GM23338 (cell line): ENCODE data around the gene INPP4A. TPM values are rescaled to one million over a fixed set of nuclear protein-coding genes. Genes with fewer than 3 reads are reported as not detected.

Source experiments
- ATAC-seq: fragments of 200-7000 bp; cut with Tn5 transposase; 3 replicates; pipeline ENCODE4 v1.9.1; 2020
- DNase-seq: peaks from one replicate; pipeline ENCODE4 v3.0.0-alpha.2; 2015; ENCODE audit warnings: low spot score
- H2AFZ ChIP-seq: fragments of 200-600 bp; sonication (generic); 2 replicates; pipeline ENCODE4 v1.8.0; 2016; ENCODE audit warnings: antibody characterized with exemption, mild to moderate bottlenecking, moderate library complexity
- H3F3A ChIP-seq: fragments of 200-600 bp; sonication (generic); replicated peaks from 2 replicates; pipeline ENCODE4 v1.8.0; 2017; ENCODE audit warnings: antibody characterized with exemption, mixed run types, low read depth
- H3K27ac ChIP-seq: fragments of 200-600 bp; sonication (generic); 2 replicates; pipeline ENCODE4 v1.6.1; 2016; ENCODE audit warnings: low read depth
- H3K27me3 ChIP-seq: fragments of 200-600 bp; sonication (generic); 2 replicates; pipeline ENCODE4 v1.8.0; 2016; ENCODE audit warnings: mild to moderate bottlenecking, mixed run types, moderate library complexity; ENCODE audit not compliant: insufficient read depth
- H3K36me3 ChIP-seq: fragments of 200-600 bp; sonication (generic); 2 replicates; pipeline ENCODE4 v1.8.0; 2016; ENCODE audit warnings: mild to moderate bottlenecking; ENCODE audit not compliant: insufficient read depth
- H3K4me1 ChIP-seq: fragments of 200-600 bp; sonication (generic); 2 replicates; pipeline ENCODE4 v1.8.0; 2016; ENCODE audit warnings: mild to moderate bottlenecking, moderate library complexity; ENCODE audit not compliant: insufficient read depth
- H3K4me2 ChIP-seq: fragments of 200-600 bp; sonication (generic); 2 replicates; pipeline ENCODE4 v1.7.1; 2017; ENCODE audit warnings: mixed run types
- H3K4me3 ChIP-seq: fragments of 200-600 bp; sonication (generic); 2 replicates; pipeline ENCODE4 v1.6.1; 2016; ENCODE audit warnings: mixed run types
- H3K79me2 ChIP-seq: fragments of 200-600 bp; sonication (generic); replicated peaks from 2 replicates; pipeline ENCODE4 v1.8.0; 2017; ENCODE audit warnings: mild to moderate bottlenecking; ENCODE audit not compliant: insufficient read depth
- H3K9me2 ChIP-seq: fragments of 200-600 bp; sonication (generic); 2 replicates; pipeline ENCODE4 v1.8.0; 2017; ENCODE audit not compliant: insufficient read depth
- H4K20me1 ChIP-seq: fragments of 200-600 bp; sonication (generic); replicated peaks from 2 replicates; pipeline ENCODE4 v1.8.0; 2017; ENCODE audit warnings: mild to moderate bottlenecking; ENCODE audit not compliant: insufficient read depth
- H3K27ac Mint-ChIP-seq: 2 replicates; pipeline ENCODE4 v1.8.0; 2020; ENCODE audit warnings: inconsistent platforms, mild to moderate bottlenecking, moderate library complexity, mixed read lengths
- H3K27me3 Mint-ChIP-seq: 3 replicates; pipeline ENCODE4 v1.8.0; 2022; ENCODE audit warnings: low read depth, mild to moderate bottlenecking, moderate library complexity, mixed read lengths, inconsistent platforms; ENCODE audit not compliant: insufficient read depth, poor library complexity
- H3K36me3 Mint-ChIP-seq: 3 replicates; pipeline ENCODE4 v1.8.0; 2021; ENCODE audit warnings: low read depth, mild to moderate bottlenecking, inconsistent platforms, moderate library complexity, mixed read lengths
- H3K4me1 Mint-ChIP-seq: 3 replicates; pipeline ENCODE4 v1.8.0; 2020; ENCODE audit warnings: mild to moderate bottlenecking, inconsistent platforms, mixed read lengths
- H3K4me3 Mint-ChIP-seq: 3 replicates; pipeline ENCODE4 v1.8.0; 2021; ENCODE audit warnings: moderate library complexity, mild to moderate bottlenecking, inconsistent platforms, mixed read lengths
- H3K9me3 Mint-ChIP-seq: 3 replicates; pipeline ENCODE4 v1.8.0; 2020; ENCODE audit warnings: moderate library complexity, mild to moderate bottlenecking, inconsistent platforms, mixed read lengths
- CREB1 ChIP-seq: fragments of 250-450 bp; sonication (Bioruptor Pico); IDR thresholded peaks from 2 replicates; pipeline ENCODE4 v1.5.0; 2020; ENCODE audit warnings: low read depth, mild to moderate bottlenecking, moderate library complexity
- CTCF ChIP-seq, 2 experiments: fragments of 200-600 bp in 1 of 2; sonication (generic) in 1 of 2; conservative IDR thresholded peaks; 2 replicates each; pipeline versions ENCODE4 v1.5.1 to v1.6.1; 2016 to 2017; ENCODE audit warnings: antibody characterized with exemption in 2 of 2, low read depth in 2 of 2, mild to moderate bottlenecking in 2 of 2, moderate library complexity in 1 of 2
- EZH2 ChIP-seq: fragments of 200-600 bp; sonication (generic); IDR thresholded peaks from one replicate; pipeline ENCODE4 v1.8.0; 2017; ENCODE audit warnings: antibody characterized with exemption, mild to moderate bottlenecking, low read depth; ENCODE audit not compliant: unreplicated experiment
- EZH2phosphoT487 ChIP-seq: fragments of 200-600 bp; sonication (generic); IDR thresholded peaks from one replicate; pipeline ENCODE4 v1.8.1; 2018; ENCODE audit warnings: antibody characterized with exemption; ENCODE audit not compliant: unreplicated experiment
- POLR2AphosphoS5 ChIP-seq: IDR thresholded peaks from 2 replicates; pipeline ENCODE4 v1.6.1; 2016; ENCODE audit warnings: antibody characterized with exemption, low read depth
- STAT1 ChIP-seq: IDR thresholded peaks from one replicate; pipeline ENCODE4 v1.6.1; 2016; ENCODE audit warnings: antibody characterized with exemption; ENCODE audit not compliant: unreplicated experiment
- ZNF331 ChIP-seq: fragments of 250-450 bp; sonication (Bioruptor Pico); IDR thresholded peaks from 2 replicates; pipeline ENCODE4 v1.5.0; 2020; ENCODE audit warnings: low read depth, mild to moderate bottlenecking, moderate library complexity
- ZNF462 ChIP-seq: fragments of 250-450 bp; sonication (Bioruptor Pico); IDR thresholded peaks from 2 replicates; pipeline ENCODE4 v1.5.0; 2020; ENCODE audit warnings: mild to moderate bottlenecking, moderate library complexity
- polyA plus RNA-seq: library from polyadenylated mRNA; unstranded; fragments of >200 nt; fragmentation: Nextera tagmentation; extraction: Ambion mirVana; gene quantifications from 2 replicates; pipeline ENCODE4 v1.2.1, GENCODE V29; 2016
- total RNA-seq: library from RNA; depleted of rRNA; stranded (reverse); fragments of >200 nt; shearing (Covaris generic); gene quantifications from 2 replicates; pipeline ENCODE4 v1.2.3, GENCODE V29; 2014

Gene INPP4A
- total and polyA plus RNA-seq, 2 experiments from 2014 or later = 8.5 to 36.9 TPM

- ATAC-seq (no peak), DNase-seq (no peak)
- Histone ChIP-seq H3K9me2 (no peaks in the 10 kb centered on the region), H2AFZ (no peak overlapping the region), H3K27ac (no peak overlapping the region), H3K4me3 (no peak overlapping the region), H3K27me3 (no peaks in the 10 kb centered on the region), H3K4me1 (no peaks in the 10 kb centered on the region), H4K20me1 (no peaks in the 10 kb centered on the region; the same call in 1 of the 2 replicates), H3K4me2 (no peak overlapping the region), H3K36me3 (0 out of 2 replicates have a peak, but pooled peaks cover 4% of the 10 kb centered on the region), H3K79me2 (no peaks in the 10 kb centered on the region), H3F3A (no peaks in the 10 kb centered on the region)
- H3K27me3 Mint-ChIP-seq = no peaks in the 10 kb centered on the region
- no peaks in the 10 kb centered on the region for H3K9me3 Mint-ChIP-seq
- H3K36me3 Mint-ChIP-seq = peaks cover 9% of the 10 kb centered on the region
- TF ChIP-seq ZNF331 (CRISPR knock-in tag) = no peak
- no peak overlapping the region for H3K4me3 Mint-ChIP-seq
- H3K27ac Mint-ChIP-seq = no peak overlapping the region
- H3K4me1 Mint-ChIP-seq = no peaks in the 10 kb centered on the region; the same call in 2 of the 3 replicates
Measured at GRCh38 chr2:98583276-98583675, 138.6 kb downstream of the INPP4A start.

GRCh38 chr2:98583816-98584618 lies 139.4 kb downstream of the INPP4A start:
- 0 out of 2 replicates have a peak, but pooled peaks cover 4% of the 10 kb centered on the region for H3K36me3 ChIP-seq

More at GRCh38 chr2:98583816-98584618, 139.4 kb downstream of the INPP4A start:
- Mint-ChIP-seq H3K9me3 (no peaks in the 10 kb centered on the region), H3K4me1 (no peaks in the 10 kb centered on the region; the same call in 2 of the 3 replicates), H3K36me3 (peaks cover 9% of the 10 kb centered on the region), H3K4me3 (no peak overlapping the region), H3K27ac (no peak overlapping the region), H3K27me3 (no peaks in the 10 kb centered on the region)
- no peak overlapping the region for H3K4me2 ChIP-seq
- no peaks in the 10 kb centered on the region for H3K79me2 ChIP-seq
- no peaks in the 10 kb centered on the region for H3K9me2 ChIP-seq
- TF ChIP-seq EZH2phosphoT487 (no peak), ZNF462 (no peak), STAT1 (no peak), CREB1 (CRISPR knock-in tag) (no peak), CTCF (conservative IDR thresholded peaks at IDR 0.05; ENCODE audit: low read depth in 2 of 2) (no peak), POLR2AphosphoS5 (no peak), EZH2 (no peak)
- H3F3A ChIP-seq = no peaks in the 10 kb centered on the region
- no peak overlapping the region for H3K4me3 ChIP-seq
- DNase-seq (no peak), ATAC-seq (no peak)
- no peak overlapping the region for H2AFZ ChIP-seq
- no peak overlapping the region for H3K27ac ChIP-seq
- no peaks in the 10 kb centered on the region; the same call in 1 of the 2 replicates for H4K20me1 ChIP-seq
- H3K27me3 ChIP-seq = no peaks in the 10 kb centered on the region
- H3K4me1 ChIP-seq = no peaks in the 10 kb centered on the region
